K562 (cell line): Measurements from ENCODE around the gene NRTN. TPM values are rescaled to one million over a fixed set of nuclear protein-coding genes. Genes with fewer than 3 reads are reported as not detected.

Experiments
- ATAC-seq: fragments of 200-7000 bp; cut with Tn5 transposase; 3 replicates; pipeline ENCODE4 v1.9.1; 2020; ENCODE audit warnings: moderate library complexity
- BruUV-seq: library from RNA; stranded (reverse); fragments of 400-500 nt; replicated peaks from 2 replicates; lab custom pipeline; 2021; lab: Mats Ljungman, UMichigan
- CTCF ChIA-PET: fragments of 300-600 bp; formaldehyde crosslinking; extraction: SDS; loops from one replicate; lab custom pipeline; 2021; ENCODE audit warnings: low intra/inter-chr PET ratio; lab: Yijun Ruan, JAX
- POLR2A ChIA-PET: fragments of 300-600, 350-650 bp; sonication (Branson Sonifier 250); formaldehyde crosslinking; extraction: SDS; loops from one replicate; lab custom pipeline; 2021; ENCODE audit warnings: antibody characterized with exemption, inconsistent platforms; lab: Yijun Ruan, JAX
- DNase-seq, 4 experiments: peaks; one replicate each; pipeline versions ENCODE4 v3.0.0 to v3.0.0-alpha.2; 2011 to 2018; ENCODE audit warnings: low spot score in 3 of 4, mixed read lengths in 3 of 4; ENCODE audit errors: extremely low read depth in 1 of 4
- FAIRE-seq: peaks from 2 replicates; lab custom pipeline; 2011; peaks lifted over from hg19 to GRCh38; lab: Jason Lieb, UNC
- H2AFZ ChIP-seq: 2 replicates; pipeline ENCODE4 v1.6.0; 2011; ENCODE audit warnings: low read depth, low read length, control low read depth, inconsistent platforms
- H3K27ac ChIP-seq: fragments of 200-600 bp; 3 replicates; pipeline ENCODE4 v1.8.0; 2011; ENCODE audit warnings: low read depth, mild to moderate bottlenecking, control low read depth, inconsistent platforms, low read length, moderate library complexity, mixed read lengths; ENCODE audit errors: extremely low read depth
- H3K27me3 ChIP-seq, 2 experiments: fragments of 300-600 bp in 1 of 2; 2 replicates in 1 of 2; 3 replicates in 1 of 2; pipeline versions ENCODE4 v1.6.0 to v1.8.0; 2011; ENCODE audit warnings: inconsistent platforms in 2 of 2, low read length in 2 of 2, mild to moderate bottlenecking in 1 of 2, mixed read lengths in 1 of 2, moderate library complexity in 1 of 2; ENCODE audit not compliant: control insufficient read depth in 2 of 2, insufficient read depth in 2 of 2
- H3K36me3 ChIP-seq: fragments of 300-600 bp; 3 replicates; pipeline ENCODE4 v1.8.0; 2011; ENCODE audit warnings: mild to moderate bottlenecking, low read length, inconsistent platforms; ENCODE audit not compliant: control insufficient read depth, insufficient read depth
- H3K4me1 ChIP-seq, 2 experiments: fragments of 200-600 bp in 1 of 2; replicated peaks in 1 of 2; 2 replicates in 1 of 2; 3 replicates in 1 of 2; pipeline versions ENCODE4 v1.5.1 to v1.8.0; 2011; ENCODE audit warnings: inconsistent platforms in 2 of 2, low read length in 2 of 2, mild to moderate bottlenecking in 1 of 2, mixed read lengths in 1 of 2, moderate library complexity in 1 of 2; ENCODE audit not compliant: control insufficient read depth in 2 of 2, insufficient read depth in 2 of 2
- H3K4me2 ChIP-seq: 2 replicates; pipeline ENCODE4 v1.6.1; 2011; ENCODE audit warnings: low read length, control low read depth, inconsistent platforms, mixed read lengths; ENCODE audit not compliant: insufficient read depth
- H3K4me3 ChIP-seq: fragments of 200-600 bp; sonication (generic), shearing (Covaris generic); 2 replicates; pipeline ENCODE4 v1.5.1; 2016; ENCODE audit warnings: control low read depth, inconsistent platforms
- H3K79me2 ChIP-seq: fragments of 200-600 bp; 3 replicates; pipeline ENCODE4 v1.8.0; 2011; ENCODE audit warnings: low read length, inconsistent platforms; ENCODE audit not compliant: control insufficient read depth, insufficient read depth
- H3K9ac ChIP-seq, 2 experiments: 2 replicates each; pipeline versions ENCODE4 v1.6.0 to v1.6.1; 2011; ENCODE audit warnings: low read depth in 2 of 2, low read length in 2 of 2, control low read depth in 1 of 2, inconsistent platforms in 1 of 2, mild to moderate bottlenecking in 1 of 2, mixed read lengths in 1 of 2; ENCODE audit not compliant: insufficient read depth in 1 of 2
- H3K9me1 ChIP-seq: one replicate; pipeline ENCODE4 v1.6.0; 2011; ENCODE audit warnings: inconsistent platforms, mild to moderate bottlenecking, low read length, moderate library complexity; ENCODE audit not compliant: control insufficient read depth, insufficient read depth
- H3K9me3 ChIP-seq: replicated peaks from 2 replicates; pipeline ENCODE4 v1.5.1; 2011; ENCODE audit warnings: low read depth, low read length, inconsistent platforms; ENCODE audit not compliant: control insufficient read depth, insufficient read depth
- H4K20me1 ChIP-seq: replicated peaks from 2 replicates; pipeline ENCODE4 v1.6.1; 2011; ENCODE audit warnings: low read length, inconsistent platforms, mixed read lengths; ENCODE audit not compliant: control insufficient read depth, insufficient read depth
- ARID4B ChIP-seq: sonication (generic); formaldehyde crosslinking; IDR thresholded peaks from 2 replicates; pipeline ENCODE4 v1.8.0; 2022; ENCODE audit warnings: mild to moderate bottlenecking, missing genetic modification reagents
- CC2D1A ChIP-seq: fragments of 450-650 bp; IDR thresholded peaks from 2 replicates; pipeline ENCODE4 v1.6.1; 2017; ENCODE audit warnings: mild to moderate bottlenecking
- HDAC2 ChIP-seq: fragments of 450-650 bp; IDR thresholded peaks from 2 replicates; pipeline ENCODE4 v1.6.1; 2016; ENCODE audit warnings: mild to moderate bottlenecking
- HDAC6 ChIP-seq: IDR thresholded peaks from 2 replicates; pipeline ENCODE4 v1.6.1; 2012; ENCODE audit warnings: low read depth, mild to moderate bottlenecking, control low read depth, inconsistent platforms, low read length, moderate library complexity
- KLF16 ChIP-seq: IDR thresholded peaks from 2 replicates; pipeline ENCODE4 v1.6.1; 2016; ENCODE audit warnings: antibody characterized with exemption
- LCOR ChIP-seq: sonication (generic); formaldehyde crosslinking; IDR thresholded peaks from 2 replicates; pipeline ENCODE4 v1.8.0; 2022; ENCODE audit warnings: mild to moderate bottlenecking, missing genetic modification reagents
- RB1 ChIP-seq: fragments of 450-650 bp; IDR thresholded peaks from 2 replicates; pipeline ENCODE4 v1.6.1; 2017; ENCODE audit warnings: low read depth, mild to moderate bottlenecking
- REST ChIP-seq, 2 experiments: fragments of 450-650 bp; formaldehyde crosslinking in 1 of 2; IDR thresholded peaks; 2 replicates each; pipeline versions ENCODE4 v1.4.0 to v1.6.1; 2014 to 2020; ENCODE audit warnings: mild to moderate bottlenecking in 2 of 2, borderline replicate concordance in 1 of 2, low read depth in 1 of 2
- TARDBP ChIP-seq: fragments of 450-650 bp; IDR thresholded peaks from 2 replicates; pipeline ENCODE4 v1.6.1; 2016
- WGBS: fragments of 100-300 bp; shearing (Covaris generic); methylation state at CpG from one replicate; pipeline ENCODE4 v1.1.6; 2016; ENCODE audit warnings: low coverage, mixed read lengths; ENCODE audit not compliant: insufficient coverage; ENCODE audit errors: missing lambda C conversion rate; 5-methylcytosine and 5-hydroxymethylcytosine counted together
- in situ Hi-C: fragments of 300-500 bp; cut with MboI; formaldehyde crosslinking; loops from 4 replicates; pipeline ENCODE4 v1.15.0; 2018; ENCODE audit warnings: inconsistent platforms, mixed read lengths
- intact Hi-C: fragments of 100-400 bp; cut with micrococcal nuclease; formaldehyde crosslinking; loops from 2 replicates; pipeline ENCODE4 v1.14.2; 2022
- polyA plus RNA-seq, 8 experiments: library from polyadenylated mRNA; depleted of rRNA in 4 of 8; stranded (reverse) in 5 of 8; unstranded in 3 of 8; fragments of >200 nt; fragmentation: Nextera tagmentation in 2 of 8; fragmentation: Illumina TruSeq in 1 of 8; extraction: Ambion mirVana in 2 of 8; extraction: Trizol in 1 of 8; gene quantifications; 2 replicates each; pipeline versions ENCODE4 v1.2.1 to v1.2.3, GENCODE V29; 2011 to 2014; ENCODE audit warnings: inconsistent platforms in 1 of 8, missing spikeins in 1 of 8
- total RNA-seq, 7 experiments: library from RNA; depleted of rRNA in 6 of 7; stranded (reverse); fragments of >200 nt in 6 of 7; fragmentation: Illumina TruSeq in 2 of 7; extraction: Trizol in 2 of 7; gene quantifications; 2 replicates each; pipeline versions ENCODE4 v1.2.1 to v1.2.3, GENCODE V29; 2011 to 2021; ENCODE audit warnings: low replicate concordance in 1 of 7

The NRTN gene
- total and polyA plus RNA-seq, 9 of the 15 experiments (the other 6 are each of a cell fraction or from before 2014, with no cell fraction given): 0.62 to 8.1 (median 1.6) TPM; not detected in 2

GRCh38 chr19:5778402-5778801, 26.5 kb upstream of the NRTN start:
- no peaks in the 10 kb centered on the region for H3K9me1 ChIP-seq
- no peak overlapping the region for H3K9ac ChIP-seq
- in situ Hi-C loops: no loop called here
- WGBS: 59% methylated on average over 16 of the region's 17 CpGs
- no peak overlapping the region for H3K27ac ChIP-seq
- H3K36me3 ChIP-seq: 0 out of 3 replicates have a peak, but pooled peaks cover 4% of the 10 kb centered on the region
- H3K9me3 ChIP-seq: no peaks in the 10 kb centered on the region
- CTCF ChIA-PET: no interaction called here
- H3K79me2 ChIP-seq: no peaks in the 10 kb centered on the region
- BruUV-seq: no TSS peak
- POLR2A ChIA-PET: interaction anchor here (1.3 to 2.3 kb wide), 2 partner anchors 9 to 13 kb away, joined by 4 to 13 read pairs; partner anchors contain the start of gene DUS3L
- DNase-seq (no peak), ATAC-seq (no peak), FAIRE-seq (no peak)
- H2AFZ ChIP-seq: no peak overlapping the region
- H3K27me3 ChIP-seq: peaks cover 2 to 11% of the 10 kb centered on the region in 2 experiments; a peak in 2 of 5 replicates
- H3K4me3 ChIP-seq: no peak overlapping the region
- no peak overlapping the region for H3K4me2 ChIP-seq
- H4K20me1 ChIP-seq: no peaks in the 10 kb centered on the region
- intact Hi-C loops: no loop called here
- peaks cover 0 to 18% of the 10 kb centered on the region in 2 experiments; a peak in 3 of 5 replicates for H3K4me1 ChIP-seq
- TF ChIP-seq HDAC6: no peak
- TF ChIP-seq REST (IDR thresholded peaks at IDR 0.05; ENCODE audit: borderline replicate concordance): no peak
- no peak for TF ChIP-seq REST (CRISPR knock-in tag; IDR thresholded peaks at IDR 0.05; ENCODE audit: low read depth)
- TF ChIP-seq HDAC2: no peak
- no peak for TF ChIP-seq CC2D1A
- no peak for TF ChIP-seq ARID4B
- no peak for TF ChIP-seq TARDBP
- no peak for TF ChIP-seq LCOR (CRISPR knock-in tag)
- no peak for TF ChIP-seq KLF16
- no peak for TF ChIP-seq RB1
